GM21381 (cell line): ENCODE measurements around the gene DNAH5.
A peak's percentile ranks its signal among the peaks of the same experiment; 100 is the strongest.
"Not testable (repeated sequence)": the region's sequence is repeated elsewhere in the genome, so short reads cannot be mapped to it uniquely, and the experiment has no call there.

Experiments used
- ATAC-seq: cut with Tn5 transposase; IDR thresholded peaks from one replicate; pipeline ENCODE4 v1.9.1; 2021; ENCODE audit warnings: mild to moderate bottlenecking, moderate library complexity; ENCODE audit not compliant: unreplicated experiment

Gene DNAH5, protein sequence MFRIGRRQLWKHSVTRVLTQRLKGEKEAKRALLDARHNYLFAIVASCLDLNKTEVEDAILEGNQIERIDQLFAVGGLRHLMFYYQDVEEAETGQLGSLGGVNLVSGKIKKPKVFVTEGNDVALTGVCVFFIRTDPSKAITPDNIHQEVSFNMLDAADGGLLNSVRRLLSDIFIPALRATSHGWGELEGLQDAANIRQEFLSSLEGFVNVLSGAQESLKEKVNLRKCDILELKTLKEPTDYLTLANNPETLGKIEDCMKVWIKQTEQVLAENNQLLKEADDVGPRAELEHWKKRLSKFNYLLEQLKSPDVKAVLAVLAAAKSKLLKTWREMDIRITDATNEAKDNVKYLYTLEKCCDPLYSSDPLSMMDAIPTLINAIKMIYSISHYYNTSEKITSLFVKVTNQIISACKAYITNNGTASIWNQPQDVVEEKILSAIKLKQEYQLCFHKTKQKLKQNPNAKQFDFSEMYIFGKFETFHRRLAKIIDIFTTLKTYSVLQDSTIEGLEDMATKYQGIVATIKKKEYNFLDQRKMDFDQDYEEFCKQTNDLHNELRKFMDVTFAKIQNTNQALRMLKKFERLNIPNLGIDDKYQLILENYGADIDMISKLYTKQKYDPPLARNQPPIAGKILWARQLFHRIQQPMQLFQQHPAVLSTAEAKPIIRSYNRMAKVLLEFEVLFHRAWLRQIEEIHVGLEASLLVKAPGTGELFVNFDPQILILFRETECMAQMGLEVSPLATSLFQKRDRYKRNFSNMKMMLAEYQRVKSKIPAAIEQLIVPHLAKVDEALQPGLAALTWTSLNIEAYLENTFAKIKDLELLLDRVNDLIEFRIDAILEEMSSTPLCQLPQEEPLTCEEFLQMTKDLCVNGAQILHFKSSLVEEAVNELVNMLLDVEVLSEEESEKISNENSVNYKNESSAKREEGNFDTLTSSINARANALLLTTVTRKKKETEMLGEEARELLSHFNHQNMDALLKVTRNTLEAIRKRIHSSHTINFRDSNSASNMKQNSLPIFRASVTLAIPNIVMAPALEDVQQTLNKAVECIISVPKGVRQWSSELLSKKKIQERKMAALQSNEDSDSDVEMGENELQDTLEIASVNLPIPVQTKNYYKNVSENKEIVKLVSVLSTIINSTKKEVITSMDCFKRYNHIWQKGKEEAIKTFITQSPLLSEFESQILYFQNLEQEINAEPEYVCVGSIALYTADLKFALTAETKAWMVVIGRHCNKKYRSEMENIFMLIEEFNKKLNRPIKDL (N-terminal part only)

DNA sequence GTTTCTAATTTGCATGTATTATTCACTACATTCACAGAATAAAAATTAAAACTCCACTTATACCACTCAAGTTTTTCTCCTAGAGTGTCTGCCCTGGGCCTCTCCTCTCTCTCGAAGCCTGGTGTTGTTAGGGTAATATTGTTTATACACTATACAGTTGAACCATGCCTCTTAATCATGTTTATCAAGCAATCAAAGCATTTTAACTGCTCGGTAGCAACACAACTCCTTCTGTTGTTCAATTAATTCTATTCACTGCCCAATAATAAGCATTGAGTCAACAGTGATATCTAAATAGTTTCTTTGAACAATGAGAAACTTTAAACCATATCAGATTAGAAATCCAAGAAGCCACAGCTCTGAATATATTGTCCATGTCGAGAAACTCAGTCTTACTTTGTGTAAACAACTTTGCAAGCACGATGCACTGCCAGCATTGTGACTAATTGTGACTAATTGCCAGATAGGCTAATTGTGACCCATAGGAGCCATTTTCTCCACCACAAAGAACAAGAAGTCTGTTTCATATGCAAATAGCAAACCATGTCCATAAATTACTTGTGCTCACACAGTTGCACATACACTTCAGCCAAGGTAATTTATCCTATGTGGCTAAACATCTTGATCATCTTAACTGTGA is at the start of gene DNAH5:
DNAH5 (minus strand) TSS at position 129 of the 640 bp plus-strand sequence. CDS start 250 bp downstream, outside the sequence.
- ATAC-seq: no peak

DNA sequence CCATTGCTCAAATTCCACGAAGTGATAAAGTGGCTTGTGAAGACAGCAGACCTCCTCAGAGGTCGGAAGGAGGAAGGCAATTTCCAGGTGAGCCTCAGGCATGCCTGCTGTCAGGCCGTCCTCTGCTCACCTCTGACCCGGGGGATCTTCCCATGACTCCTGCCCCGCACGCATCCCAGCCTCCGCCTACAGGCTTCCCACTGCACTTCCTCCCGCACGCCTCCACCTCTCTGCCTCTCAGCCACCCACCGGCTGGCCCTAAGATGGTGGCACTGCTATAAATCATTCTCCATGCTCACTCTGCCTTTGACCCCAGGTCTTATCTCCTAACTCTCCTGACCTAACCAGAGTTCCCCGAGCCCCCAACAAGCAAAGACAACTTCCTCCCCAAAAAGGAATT is 49.4 kb upstream of the DNAH5 start:
- ATAC-seq: no peak

DNA sequence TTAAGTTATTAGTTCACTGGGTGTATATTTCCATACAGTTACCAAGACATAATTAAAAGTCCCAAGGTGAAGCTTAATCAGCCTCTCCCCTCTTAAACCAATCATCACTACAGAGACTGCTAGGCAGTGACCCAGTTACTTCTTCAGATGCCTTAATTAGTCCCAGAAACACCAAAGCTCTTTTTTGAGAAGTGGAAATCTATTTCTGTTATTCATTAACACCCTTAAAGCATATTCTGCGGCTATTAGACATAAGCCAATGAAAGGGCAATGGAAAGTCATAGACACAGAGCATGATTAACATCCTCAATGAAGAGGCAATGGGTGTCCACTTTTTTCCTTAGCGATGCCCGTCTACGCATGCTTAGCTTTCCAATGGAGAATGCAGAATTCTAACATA is 48.3 kb upstream of the DNAH5 start:
- no peak for ATAC-seq

DNA sequence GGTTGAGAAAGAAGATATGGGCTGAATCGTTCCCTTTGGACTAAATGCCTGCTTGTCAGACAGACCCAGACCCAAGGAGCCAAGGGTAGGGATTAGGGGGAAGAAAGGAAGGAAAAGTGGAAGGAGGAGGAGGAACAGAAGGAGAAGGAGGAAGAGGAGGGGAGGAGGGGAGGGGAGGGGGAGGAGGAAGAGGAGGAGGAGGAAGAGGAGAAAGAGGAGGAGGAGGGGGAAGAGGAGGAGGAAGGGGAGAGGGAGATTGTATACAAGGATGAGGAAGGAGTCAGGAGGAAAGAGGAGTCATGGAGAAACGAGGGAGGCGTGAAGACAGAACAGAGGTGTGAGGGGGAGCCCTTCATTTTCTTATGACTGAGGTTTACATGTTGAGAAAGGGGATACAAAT is 46.9 kb upstream of the DNAH5 start:
- ATAC-seq: no peak

DNA sequence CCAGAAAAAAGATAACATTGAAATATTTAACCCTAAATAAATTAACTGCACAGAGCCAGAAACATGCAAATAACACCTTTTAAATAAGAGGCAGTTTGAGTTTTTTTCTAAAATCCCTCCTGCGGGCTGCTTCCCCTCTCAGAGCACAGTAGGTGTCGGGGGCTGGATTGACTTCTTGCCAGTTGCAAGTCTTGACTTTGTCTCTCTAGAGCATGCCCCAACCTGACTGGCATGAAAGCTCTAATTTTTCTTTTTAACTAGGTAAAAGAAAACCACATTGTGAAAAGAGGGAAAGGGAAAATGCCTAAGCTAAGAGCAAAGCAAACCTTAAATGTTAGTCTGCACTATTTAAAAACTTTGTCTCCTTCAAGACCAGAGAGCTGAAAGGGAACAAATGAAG is 46.4 kb upstream of the DNAH5 start:
- no peak for ATAC-seq

DNA sequence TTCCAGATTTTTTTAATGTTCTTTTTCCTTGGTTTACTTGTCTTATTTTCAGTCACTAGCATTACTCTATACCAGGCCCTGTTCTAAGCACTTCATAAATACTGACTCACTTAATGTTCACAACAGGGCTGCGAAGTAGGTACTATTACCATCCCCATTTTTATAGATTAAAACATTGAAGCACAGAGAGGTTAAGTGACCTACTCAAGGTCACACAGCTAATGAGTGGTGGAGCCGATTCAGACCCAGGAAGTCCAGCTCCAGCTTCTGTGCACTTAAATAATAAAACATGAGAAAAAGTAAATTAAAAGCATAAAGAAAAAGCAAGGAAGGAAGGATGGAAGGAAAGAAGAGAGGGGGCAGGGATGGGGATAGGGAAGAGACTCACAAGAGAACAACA is 45.3 kb upstream of the DNAH5 start:
- no peak for ATAC-seq

DNA sequence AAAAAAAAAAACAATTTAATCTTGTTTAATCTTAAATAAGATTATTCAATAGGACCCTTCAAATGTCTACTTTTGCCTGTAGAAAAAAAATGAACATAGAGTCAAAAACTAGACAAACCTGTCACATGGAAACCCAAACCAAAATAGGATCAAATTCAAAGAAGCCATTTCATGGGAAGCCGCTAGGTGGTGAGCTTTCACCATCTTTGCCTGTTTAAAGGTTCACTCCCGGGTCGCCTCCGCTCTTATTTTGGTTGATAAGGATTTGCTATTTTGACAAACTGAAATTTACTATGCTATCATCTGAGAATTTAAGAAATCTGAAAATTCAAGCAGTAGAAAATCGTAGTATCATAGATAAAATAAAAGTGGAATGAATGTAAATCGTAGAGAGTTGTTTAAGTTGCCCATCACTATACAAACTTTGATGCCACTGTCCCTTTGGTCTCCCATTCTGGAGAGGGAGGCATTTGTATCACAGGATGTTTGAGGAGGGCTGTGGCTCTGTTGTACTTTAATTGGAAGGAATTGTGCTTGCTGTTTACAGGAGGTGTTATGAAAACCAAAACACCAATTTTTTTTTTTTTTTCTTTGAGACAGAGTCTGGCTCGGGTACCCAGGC is 43.5 kb upstream of the DNAH5 start:
- ATAC-seq: no peak

DNA sequence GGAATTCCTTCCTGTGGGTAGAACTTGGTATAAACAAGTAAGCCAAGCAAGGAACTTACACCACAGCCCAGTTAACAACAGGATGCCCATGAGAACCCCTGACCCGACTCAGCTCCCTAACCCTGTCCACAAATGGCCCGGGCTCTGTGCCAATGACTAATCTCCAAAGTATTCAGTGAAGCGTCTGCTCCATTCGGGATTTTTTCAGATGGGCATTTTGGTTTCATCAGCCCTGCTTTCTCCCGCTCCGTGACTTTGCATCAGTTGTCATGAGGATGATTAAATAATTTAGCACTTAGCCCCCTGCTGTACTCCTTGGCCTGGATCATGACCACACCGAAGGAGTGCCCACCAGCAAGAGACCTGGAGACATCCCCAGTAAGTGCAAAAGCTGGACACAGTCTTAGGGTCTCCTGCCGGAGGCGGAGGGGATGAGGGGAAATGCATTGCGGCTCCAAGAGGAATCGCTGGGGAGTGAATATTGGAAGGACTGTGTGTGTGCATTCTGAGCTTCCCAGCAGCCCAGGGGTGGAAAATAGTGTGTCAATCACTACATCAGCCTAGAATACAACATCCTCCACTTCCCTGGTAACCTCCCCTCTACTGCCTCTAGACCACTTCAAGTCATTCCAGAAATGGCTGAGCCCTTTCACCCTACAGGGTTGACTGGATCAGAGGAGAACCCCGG is 41.4 kb upstream of the DNAH5 start:
- no peak for ATAC-seq

DNA sequence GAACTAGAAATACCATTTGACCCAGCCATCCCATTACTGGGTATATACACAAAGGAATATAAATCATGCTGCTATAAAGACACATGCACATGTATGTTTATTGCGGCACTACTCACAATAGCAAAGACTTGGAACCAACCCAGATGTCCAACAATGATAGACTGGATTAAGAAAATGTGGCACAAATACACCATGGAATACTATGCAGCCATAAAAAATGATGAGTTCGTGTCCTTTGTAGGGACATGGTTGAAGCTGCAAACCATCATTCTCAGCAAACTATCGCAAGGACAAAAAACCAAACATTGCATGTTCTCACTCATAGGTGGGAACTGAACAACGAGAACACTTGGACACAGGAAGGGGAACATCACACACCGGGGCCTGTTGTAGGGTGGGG is 40.4 kb upstream of the DNAH5 start:
- ATAC-seq: not testable (repeated sequence)

DNA sequence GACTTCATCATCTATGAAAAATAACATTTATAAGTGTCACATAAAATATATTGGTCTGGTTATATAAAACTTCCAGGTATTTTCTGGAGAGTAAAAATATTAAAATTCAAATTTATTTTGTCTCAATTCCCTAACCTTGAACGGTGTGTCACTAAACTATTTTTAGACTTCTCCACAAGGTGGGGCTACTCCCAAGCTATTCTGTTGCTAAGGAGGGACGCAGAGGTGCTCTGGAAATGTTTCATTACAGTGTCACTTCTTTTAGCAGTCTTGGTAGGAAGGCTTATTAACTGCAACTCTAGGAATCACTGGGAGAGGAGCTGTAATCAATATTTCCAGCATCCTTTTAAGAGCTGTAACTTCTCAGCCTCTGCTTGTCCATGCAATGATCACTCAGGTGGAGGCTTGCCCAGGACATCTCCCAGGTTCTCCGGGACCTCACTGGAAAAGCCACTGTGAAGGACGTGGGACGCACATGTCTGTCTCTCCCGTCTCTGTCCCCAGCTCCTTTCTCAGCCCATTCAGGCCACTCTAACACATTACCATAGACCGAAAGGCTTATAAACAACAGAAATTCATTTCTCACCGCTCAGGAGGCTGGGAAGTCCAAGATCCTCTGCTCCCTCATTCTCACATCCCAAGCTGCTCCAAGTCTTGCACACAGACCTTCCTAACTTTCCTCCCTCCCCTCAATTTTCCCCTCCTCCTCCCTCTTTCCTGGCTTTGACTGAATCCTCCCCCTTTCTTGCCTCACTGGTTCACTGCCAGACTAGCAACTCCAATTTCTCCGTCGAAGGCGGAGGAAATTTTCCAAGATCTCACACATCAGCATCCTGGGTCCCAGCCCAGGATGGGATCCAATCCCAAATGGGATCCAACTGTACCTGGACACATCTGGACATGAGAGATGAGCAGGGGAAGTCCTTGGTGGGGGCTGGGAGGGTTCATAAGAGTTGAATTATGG is 32.7 kb upstream of the DNAH5 start:
- ATAC-seq: no peak

DNA sequence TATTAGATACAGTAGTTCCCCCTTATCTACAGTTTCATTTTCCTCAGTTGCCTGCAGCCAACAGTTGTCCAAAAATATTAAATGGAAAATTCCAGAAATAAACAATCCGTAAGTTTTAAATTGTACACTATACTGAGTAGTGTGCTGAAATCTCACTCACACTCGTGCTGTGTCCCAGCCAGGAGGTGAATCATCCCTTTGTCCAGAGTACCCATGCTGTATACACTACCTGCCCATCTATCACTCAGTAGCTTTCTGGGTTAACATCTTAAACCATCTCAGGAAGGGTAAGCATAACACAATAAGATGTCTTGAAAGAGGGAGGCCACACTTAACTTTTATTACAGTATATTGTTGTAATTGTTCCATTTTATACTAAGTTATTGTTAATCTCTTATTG is 31.7 kb upstream of the DNAH5 start:
- ATAC-seq: no peak

DNA sequence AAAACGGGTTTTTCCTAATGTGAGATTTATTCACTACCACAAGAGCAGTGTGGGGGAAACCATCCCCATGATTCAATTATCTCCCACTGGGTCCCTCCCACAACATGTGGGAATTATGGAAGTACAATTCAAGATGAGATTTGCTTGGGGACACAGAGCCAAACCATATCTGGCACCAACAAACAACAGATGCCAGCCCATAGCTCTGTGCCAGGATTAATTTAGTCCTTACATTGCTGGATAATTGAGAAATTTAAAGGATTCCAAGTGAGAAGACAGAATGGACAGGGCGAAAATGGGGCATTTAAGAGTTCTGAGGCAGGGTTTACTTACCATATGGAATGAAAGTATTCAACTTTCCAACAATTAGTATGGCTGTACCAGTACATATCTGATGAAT is 30.8 kb upstream of the DNAH5 start:
- ATAC-seq: no peak

DNA sequence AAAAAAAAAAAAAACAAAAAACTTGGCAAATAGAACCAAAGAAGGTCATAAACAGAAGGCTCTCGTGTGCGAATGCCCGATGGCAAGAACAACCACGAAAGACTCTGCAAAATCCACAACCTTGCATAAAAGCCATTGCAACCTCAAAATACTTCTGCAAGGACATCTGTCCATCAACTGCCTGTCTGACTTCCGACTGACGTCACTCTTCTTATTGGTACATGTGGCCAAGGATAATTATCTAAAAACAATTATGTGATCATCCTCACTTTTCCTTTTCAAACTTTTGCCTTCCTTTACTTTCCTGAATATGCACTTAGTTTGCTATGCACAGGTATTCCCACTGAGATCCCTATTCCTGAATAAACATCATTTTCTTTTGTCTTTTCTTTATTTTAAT is 29.2 kb upstream of the DNAH5 start:
- ATAC-seq: no peak

DNA sequence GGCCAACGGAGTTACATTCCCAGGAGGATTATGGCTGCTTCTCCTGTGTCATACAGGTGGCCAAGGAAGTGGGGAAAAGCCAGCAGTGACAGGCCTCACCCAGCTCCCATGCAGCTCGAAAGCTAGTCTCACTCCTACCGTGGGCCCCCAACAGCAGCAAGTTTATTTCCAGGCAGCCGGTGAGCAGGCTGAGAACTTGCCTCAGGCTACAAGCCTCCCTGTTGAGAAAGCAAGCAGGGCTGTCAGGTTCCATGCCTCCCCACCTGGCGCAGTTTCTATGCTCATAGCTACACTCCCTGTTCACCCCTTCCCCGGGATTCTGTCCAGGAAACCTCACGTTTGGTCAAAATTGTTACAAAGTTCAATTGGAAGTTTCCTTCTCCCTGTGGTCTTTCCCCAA is 27.5 kb upstream of the DNAH5 start:
- ATAC-seq: no peak

DNA sequence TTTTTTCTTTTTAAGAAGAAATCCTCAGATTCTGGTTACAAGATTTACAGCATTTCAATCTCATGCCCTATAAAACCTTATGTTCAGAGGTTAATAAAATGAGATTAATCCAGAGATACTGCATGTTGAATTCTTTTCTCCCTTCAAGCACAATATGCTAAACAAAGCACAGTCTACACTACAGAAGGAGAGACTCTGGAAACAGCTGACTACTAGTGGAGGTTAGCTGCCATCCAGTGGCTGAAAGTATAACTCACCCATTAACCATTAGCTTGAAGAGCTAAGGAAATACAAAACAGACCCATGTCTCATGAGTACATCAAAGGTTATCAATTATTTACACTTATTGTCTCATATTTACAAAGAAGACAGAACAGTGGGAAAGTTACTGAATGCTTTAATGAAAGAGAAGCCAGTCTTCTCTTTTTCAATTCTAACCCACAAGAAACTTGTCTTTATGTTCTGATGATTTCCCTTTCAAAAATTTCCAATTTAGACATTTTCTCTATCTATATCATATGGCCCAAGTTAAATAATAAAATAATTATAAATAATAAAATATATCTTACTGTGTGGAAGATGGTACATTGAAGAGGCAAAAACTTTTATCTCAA is 12.7 kb upstream of the DNAH5 start:
- ATAC-seq: peak; percentile 99

DNA sequence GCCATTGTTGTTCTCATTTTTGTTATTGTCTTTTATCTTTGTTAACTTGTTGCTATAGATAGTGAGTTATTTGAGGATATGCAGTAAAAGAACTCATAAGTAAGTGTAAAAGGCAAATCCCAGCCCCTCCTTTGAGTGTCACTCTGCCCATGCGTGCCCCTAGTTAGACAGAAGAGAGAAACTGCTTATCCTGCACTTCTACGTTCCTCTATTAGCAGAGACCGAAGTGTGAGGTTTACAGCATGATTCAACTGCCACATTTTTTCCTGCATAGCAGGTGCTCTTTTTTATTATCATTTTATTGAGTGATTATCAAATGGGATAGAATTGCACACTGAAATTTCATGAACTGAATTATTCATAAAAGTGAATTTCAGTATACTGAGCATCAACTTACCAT is 12.0 kb upstream of the DNAH5 start:
- ATAC-seq: no peak

DNA sequence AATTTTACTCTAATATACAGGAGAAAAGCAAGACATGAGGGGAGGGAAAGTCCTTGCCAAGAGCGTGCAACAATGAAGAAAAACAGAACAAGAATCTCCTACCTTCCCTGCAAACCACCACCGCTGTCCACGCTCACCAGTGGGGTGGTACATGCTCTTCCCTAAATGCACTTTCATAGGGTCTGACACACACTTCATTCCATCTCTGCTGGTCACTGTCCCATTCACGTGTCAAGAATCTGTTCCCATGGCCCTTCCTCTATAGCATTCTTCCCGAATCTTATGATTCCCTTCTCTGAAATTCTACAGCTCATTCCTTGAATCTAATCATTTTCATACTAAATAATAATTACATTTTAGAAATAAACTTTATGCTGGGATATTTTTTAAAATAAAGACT is 11.4 kb upstream of the DNAH5 start:
- ATAC-seq: no peak

DNA sequence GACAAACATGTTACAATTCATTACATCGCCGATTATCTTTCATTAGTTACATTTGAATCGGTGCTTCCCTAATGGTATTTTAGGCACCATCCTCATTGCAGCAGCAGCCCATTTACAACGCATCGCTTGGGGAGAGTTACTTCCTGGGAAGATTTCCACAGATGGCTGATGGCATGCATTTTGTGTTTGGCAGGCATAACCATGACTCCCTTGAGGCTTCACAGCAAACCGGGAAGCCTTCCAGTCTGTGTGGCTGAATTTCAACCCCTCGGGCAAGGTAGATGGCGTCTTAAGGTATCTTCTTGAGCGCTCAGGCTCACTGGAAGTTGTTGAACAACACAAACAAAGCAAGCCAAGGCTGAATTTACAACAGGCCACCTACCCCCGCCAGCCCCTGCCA is 1.6 kb upstream of the DNAH5 start:
- ATAC-seq: no peak
